ENCODE measurements around the gene RBM22.

The RBM22 gene

DNA sequence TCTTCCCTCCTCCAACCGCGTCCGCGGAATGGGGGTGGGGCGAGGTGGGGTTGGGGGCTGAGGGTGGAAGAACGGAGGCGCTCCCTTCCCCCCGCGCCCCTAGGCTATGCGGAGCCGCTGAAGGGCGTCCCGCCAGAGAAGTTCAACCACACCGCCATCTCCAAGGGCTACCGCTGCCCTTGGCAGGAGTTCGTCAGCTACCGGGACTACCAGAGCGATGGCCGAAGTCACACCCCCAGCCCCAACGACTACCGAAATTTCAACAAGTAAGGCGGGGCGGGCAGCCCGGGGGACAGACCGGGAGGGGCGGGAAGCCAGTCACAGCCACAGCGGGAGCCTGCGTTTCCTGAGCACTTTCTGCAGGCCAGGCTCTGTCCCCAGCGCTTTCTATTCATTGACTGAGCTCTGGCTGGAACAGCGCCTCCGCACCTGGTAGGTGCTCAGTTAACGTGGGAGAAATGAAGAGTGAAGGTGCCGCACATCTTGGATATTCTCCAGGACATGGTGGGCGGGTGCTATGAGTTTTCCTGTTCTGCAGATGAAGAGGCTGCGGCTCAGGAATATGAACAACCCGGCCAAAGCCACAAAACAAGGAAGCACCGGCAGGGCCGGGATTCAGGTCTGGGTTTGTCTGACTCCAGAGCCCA lies 28.5 kb downstream of the RBM22 start:
- DNase-seq (ENCODE audit: low spot score): no peak

- no peak for DNase-seq (ENCODE audit: low spot score)
Observed at GRCh38 chr5:150671509-150672236, 29.2 kb downstream of the RBM22 start.

DNA sequence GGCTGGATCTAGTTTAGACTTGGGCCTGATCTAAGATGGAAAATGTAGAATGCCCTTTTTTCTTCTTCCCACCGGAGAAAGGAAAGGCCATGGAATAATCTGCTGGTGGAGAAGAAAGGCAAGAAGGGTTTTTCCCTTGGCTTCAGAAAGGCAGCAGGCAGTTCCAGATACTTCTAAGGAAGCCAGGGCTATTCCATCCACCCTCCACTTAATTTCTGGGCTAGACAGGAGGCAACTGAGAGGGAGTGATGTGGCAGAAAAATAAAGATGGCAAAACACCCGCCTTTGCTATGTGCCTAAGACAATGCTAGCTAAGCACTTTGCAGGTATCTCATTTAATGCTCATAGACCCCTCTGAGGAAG lies 29.9 kb downstream of the RBM22 start:
- no peak for DNase-seq (ENCODE audit: low spot score)

DNA sequence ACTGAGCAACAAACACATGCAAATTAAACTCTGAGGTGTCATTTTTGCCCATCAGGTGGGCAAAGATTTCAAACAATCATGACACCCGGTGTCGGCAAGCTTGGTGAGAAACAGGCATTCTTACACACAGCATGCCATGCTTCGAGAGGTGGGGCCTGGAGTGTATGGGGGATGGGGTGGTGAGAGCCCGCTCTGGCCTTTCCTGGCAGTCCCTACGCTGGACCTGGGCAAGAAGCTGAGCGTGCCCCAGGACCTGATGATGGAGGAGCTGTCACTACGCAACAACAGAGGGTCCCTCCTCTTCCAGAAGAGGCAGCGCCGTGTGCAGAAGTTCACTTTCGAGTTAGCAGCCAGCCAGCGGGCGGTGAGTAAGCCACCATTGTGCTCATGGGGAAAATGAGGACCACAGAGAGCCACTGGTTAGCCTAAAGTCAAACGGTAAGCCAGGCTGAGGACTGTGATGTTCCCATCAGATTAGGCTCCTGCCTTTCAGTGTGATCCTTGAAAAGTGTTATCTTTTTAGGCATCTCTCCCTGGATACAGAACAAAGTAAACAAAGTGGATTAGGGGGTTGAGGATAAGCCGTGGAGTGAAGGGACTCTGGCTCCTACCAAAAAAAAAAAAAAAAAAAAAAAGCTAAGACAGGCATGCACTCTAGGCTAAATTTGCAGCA lies 30.5 kb downstream of the RBM22 start:
- DNase-seq (ENCODE audit: low spot score): no peak

DNA sequence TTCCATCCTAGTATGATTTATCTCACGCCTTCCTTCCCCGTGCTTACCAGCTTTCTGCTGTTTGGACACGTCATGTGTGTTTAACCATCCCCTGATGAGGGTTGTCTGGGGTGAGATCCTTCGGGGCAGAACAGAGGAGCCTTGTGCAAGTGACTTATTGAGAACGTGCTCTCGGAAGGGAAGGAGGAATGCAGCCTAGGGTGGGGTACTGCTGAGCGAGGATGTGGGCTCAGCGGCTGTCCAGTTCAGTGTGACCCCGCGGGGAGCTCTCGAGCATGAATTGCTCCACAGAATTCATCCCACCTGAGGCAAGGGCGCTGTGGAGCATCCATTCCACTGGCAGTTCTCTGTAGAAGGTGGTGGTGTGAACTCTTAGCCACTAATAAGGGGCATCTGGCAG lies 35.8 kb downstream of the RBM22 start:
- no peak for DNase-seq (ENCODE audit: low spot score)

GRCh38 chr5:150663936-150664335 lies 36.9 kb downstream of the RBM22 start:
- DNase-seq (ENCODE audit: low spot score): no peak

DNA sequence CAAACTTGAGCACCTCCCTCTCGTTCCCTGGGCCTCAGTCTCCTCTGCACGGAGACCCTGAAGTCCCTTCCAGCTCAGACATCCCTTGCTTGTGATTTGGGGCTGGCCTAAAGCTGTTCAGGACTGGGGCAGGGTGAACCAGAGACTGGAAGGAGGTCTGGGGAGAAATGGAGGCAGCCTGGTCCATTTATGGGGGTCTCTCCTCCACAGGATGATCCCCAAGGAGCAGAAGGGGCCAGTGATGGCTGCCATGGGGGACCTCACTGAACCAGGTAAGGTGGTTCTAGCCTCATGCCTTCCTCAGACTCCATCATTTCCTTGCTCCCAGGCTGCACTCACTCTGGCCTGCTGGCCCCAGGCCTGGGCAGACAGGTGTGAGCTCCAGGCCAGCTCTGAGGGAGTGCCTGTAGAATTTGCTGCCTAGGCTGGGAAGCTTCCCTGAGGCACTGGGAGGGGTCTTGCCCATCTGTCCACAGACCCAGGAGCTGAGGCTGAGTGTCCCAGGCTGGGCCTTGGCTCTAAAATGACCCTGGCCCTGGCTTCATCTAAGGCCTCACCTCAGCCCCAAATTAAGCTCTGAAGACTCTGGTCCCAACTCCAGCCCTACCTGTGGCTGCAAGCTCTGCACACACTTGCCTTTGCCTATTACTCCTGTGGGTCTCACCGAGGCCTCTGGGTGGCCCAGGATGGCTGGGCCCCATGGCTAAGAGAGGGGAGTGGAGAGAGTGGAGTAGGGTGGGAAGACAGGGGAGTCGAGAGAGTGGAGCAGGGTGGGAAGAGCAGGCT lies 37.9 kb downstream of the RBM22 start:
- DNase-seq (ENCODE audit: low spot score): no peak

DNA sequence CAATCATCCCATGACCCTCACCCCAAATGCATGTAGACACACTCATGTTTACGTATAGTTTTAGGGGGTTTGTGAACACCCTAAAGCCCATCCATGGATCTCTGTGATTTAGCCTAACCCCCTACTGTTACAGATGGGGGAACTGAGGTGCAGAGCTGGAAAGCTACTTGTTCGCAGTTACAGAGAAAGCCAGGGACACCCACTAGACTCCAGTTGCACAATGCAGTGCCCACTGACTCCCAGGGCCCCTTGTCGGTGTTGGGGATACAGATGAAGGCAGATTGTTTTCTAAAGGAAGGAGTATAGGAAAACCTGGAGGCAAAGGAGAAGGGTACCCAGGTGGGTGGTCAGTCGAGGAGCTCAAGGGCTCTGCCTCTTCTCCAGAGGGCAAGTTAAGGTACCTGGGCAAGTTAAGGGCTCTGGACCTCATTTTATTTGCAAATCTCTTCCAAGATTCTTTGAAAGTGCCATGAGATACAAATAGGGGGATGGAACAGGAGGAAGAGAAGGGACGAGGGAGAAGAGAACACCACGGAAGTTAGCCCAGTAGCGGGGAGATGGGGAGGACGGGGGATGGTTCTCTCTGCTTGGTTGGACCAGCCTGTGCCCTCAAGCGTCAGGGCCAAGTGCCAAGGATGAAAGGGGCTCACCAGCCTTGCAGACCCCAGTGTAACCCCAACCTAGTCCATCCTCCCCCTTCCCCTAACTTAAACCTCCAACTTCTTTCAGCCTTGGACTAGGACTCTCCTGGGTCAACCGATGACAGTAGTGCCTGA lies 38.9 kb downstream of the RBM22 start:
- DNase-seq (ENCODE audit: low spot score): no peak

- no peak for DNase-seq (ENCODE audit: low spot score)
Observed at GRCh38 chr5:150661086-150661485, 39.8 kb downstream of the RBM22 start, which contains the start of gene MYOZ3. MYOZ3 (plus strand) TSS chr5:150661251; CDS start chr5:150662942, 1,691 bp downstream.

DNA sequence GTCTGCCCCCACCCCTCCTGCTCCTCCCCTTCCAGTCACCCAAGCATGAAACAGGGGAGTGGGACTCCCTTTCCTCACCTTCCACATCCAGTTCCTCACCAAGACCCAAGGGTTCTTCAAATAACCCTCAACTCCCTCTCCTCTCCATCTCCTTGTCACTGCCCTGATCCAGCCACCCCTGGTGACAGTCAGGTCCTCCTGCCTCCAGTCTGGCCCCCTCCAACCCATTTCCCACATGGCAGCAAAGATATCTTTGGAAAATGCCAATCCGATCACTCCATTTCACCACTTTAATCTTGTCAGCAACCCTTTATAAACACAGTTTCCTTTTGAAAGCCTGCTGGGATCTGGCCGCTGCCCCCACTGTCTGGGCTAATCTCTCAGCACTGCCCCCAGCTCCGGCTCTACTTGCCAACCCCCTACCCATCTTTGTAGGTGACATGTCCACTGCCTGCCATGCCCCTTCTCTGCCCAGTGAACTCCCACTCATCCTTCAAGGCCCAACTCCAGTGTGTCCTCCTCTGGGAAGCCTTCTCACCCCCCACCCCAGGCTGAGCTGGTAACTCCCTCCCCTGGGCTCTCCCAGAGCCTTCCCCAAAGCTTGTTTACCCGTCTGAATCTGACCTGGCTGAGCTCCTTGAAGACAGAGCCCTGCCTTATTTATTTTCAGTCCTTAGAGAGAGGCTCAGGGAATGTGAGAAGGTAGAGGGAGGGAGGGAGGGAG lies 40.6 kb downstream of the RBM22 start:
- DNase-seq (ENCODE audit: low spot score): no peak

DNA sequence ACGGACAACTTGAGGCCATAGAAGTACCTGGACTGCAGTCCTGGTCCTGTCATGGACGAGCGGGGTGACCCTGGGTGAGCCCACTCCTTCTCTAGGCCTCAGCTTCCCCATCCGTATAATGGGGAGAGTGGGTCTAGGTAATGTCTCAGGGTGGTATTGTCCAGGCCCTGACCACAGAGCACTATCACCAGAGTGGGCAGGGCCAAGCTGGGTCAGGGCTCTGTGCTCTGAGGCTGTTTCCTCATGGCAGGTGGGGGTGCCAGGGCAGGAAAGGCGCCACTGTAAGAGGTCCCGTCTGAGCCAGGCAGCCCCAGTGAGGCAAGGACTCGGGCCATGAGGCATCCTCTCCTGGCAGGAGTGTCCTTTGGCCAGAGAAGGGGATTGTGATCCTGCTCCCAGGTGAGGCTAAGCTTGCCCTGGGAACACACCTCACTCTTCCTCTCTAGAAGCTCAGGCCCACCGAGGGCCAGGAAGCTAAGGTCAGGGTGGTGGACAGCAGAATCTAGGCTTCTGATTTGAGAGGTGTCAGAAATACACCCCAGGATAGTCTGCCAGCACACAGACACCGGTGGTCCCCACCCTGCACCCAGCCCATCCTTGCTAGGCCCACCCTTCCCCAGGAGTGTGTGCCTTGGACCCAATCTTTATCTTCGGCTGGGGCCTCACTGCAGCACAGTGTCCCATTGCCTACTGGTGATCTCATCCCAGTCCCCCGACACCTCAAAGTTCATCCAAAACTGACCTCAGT lies 41.3 kb downstream of the RBM22 start:
- DNase-seq (ENCODE audit: low spot score): no peak

DNA sequence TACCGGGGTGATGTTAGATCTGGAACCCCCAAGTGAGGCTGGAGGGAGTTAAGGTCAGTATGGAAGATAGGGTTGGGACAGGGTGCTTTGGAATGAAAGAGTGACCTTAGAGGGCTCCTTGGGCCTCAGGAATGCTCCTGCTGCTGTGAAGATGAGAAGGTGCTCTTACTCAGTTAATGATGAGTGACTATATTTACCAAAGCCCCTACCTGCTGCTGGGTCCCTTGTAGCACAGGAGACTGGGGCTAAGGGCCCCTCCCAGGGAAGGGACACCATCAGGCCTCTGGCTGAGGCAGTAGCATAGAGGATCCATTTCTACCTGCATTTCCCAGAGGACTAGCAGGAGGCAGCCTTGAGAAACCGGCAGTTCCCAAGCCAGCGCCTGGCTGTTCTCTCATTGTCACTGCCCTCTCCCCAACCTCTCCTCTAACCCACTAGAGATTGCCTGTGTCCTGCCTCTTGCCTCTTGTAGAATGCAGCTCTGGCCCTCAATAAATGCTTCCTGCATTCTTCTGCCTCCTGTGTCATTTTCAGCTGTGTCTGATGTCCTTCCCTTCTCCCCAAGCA lies 42.1 kb downstream of the RBM22 start:
- no peak for DNase-seq (ENCODE audit: low spot score)

DNA sequence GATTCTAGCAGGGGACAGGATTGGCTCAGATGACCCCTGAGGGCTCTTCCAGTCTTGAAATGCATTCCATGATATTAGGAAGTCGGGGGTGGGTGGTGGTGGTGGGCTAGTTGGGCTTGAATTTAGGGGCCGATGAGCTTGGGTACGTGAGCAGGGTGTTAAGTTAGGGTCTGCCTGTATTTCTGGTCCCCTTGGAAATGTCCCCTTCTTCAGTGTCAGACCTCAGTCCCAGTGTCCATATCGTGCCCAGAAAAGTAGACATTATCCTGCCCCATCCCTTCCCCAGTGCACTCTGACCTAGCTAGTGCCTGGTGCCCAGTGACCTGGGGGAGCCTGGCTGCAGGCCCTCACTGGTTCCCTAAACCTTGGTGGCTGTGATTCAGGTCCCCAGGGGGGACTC lies 42.7 kb downstream of the RBM22 start:
- DNase-seq (ENCODE audit: low spot score): no peak

DNA sequence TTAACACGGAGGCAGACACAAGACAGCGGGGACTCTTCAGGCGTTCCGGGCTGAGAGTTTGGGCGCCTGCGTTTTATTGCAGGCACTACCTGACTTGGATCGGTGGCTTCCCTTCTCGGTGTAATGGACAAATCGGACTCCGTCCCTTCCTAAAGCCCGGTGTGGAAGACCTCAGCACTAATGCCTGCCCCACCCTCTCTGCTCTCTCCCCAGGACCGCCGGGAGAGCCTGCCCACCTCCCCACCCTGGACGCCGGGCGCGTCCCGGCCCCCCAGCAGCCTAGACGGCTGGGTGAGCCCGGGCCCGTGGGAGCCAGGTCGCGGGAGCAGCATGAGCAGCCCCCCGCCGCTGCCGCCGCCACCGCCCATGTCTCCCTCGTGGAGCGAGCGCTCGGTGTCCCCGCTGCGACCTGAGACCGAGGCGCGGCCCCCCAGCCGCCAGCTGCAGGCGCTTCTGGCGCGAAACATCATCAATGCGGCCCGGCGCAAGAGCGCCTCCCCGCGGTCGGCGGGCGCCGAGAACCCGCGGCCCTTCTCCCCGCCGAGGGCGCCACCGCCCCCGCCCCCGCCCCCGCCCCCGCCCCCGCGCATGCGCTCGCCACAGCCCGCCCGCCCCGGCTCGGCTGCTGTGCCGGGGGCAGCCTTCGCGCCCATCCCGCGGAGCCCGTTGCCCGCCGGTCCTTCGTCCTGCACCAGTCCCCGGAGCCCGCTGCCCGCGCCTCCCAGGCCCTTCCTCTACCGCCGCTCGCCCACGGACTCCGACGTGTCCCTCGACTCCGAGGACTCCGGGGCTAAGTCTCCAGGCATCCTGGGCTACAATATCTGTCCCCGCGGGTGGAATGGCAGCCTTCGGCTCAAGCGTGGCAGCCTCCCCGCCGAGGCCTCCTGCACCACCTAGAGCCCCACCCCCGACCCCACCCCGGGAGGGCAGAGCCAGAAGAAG lies 44.4 kb downstream of the RBM22 start:
- DNase-seq (ENCODE audit: low spot score): peak; percentile 9

DNA sequence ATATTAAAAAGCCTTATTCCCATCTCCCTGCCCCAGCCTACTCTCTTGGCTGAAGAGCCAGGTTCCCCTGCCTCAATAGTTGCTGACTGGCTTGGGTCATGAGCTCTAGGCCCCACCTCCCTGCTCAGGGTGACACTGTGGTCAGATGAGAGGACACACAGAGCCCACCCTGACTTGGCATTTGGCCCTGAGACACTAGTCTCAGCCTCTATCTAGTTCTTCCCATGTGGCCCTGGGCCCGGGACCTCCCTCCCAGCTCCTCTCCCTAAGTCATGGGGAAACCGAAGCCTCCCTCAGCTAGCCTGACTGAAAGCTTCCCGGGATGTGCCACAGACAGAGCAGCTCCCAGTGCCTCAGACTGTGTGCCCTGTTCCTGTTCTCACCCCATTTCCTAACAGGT lies 45.6 kb downstream of the RBM22 start:
- no peak for DNase-seq (ENCODE audit: low spot score)

DNA sequence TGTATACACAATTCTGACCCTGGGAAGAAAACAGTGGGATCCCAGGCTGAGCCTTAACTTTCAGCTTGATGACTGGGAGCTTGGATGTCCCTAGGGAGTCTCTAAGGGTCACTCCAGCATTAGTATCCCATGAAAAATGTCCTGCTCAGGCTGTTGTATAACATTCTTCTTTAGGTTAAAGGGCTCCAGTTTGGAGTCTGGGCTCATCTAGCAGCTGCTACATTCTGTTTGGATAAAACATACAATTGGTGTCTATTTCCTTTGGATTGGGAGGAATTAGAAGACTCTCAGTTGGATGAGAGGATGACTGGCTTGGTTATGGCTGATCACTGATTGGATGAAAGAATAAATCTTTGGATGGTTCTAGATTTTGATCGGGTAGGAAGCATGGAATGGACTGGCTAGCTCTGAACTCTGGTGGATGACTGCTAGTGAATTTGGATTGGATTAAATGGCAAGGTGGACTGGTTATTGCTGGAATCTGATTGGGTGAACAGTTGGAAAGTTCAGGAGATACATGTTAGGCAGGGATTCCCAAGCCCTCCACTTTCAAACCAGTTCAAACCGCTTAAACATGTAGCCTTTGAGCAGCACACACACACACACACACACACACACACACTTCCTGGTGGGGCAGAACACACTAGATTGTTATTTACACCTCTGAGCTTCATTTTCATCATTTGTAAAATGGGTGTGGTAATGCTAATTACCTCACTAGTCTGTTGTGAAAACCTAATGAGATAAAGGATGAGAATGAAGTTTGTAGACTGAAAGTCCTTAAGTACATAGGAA lies 46.9 kb downstream of the RBM22 start:
- no peak for DNase-seq (ENCODE audit: low spot score)

DNA sequence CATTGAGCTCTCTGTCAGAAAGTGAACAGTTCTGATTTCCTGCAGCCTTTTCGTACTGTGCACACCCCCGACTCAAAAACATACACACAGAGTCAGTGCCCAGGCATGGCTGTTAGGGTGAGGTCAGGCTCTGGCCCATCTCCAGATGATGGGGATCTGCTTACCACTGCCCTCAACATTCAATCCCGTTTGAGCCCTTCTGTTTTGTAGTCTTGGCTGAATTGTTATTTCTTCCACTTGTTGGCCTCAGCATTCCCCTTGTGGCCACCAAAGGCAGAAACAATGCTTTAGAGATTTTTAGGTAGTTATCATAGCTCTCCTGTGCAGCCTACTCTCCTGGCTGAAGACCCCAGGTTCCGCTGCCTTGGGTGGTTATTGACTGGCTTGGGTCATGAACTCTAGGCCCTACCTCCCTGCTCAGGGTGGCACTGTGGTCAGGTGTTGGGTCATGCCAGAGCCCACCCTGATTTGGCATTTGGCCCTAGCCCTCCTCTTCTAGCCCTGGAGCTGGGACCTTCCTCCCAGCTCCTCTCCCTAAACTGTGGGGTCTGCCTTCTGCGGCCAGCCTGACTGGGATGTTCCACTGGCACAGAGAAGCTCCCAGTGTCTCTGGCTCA lies 47.6 kb downstream of the RBM22 start:
- no peak for DNase-seq (ENCODE audit: low spot score)
